WTC11 (cell line): ENCODE data around the gene PLD1.

Experiments used
- CREB1 ChIP-seq: sonication (generic); formaldehyde crosslinking; IDR thresholded peaks from 2 replicates; pipeline ENCODE4 v1.8.0; 2023; ENCODE audit warnings: mild to moderate bottlenecking, missing genetic modification reagents
- E2F1 ChIP-seq: sonication (generic); formaldehyde crosslinking; IDR thresholded peaks from 2 replicates; pipeline ENCODE4 v1.8.0; 2022; ENCODE audit warnings: mild to moderate bottlenecking, missing genetic modification reagents
- FOXK1 ChIP-seq: sonication (generic); formaldehyde crosslinking; IDR thresholded peaks from 2 replicates; pipeline ENCODE4 v1.8.0; 2022; ENCODE audit warnings: mild to moderate bottlenecking, moderate library complexity, missing genetic modification reagents
- MLX ChIP-seq: sonication (generic); formaldehyde crosslinking; IDR thresholded peaks from 2 replicates; pipeline ENCODE4 v1.8.1; 2023; ENCODE audit warnings: mild to moderate bottlenecking, missing genetic modification reagents, moderate library complexity
- SP1 ChIP-seq: sonication (generic); formaldehyde crosslinking; conservative IDR thresholded peaks from 2 replicates; pipeline ENCODE4 v1.8.1; 2022; ENCODE audit warnings: missing genetic modification reagents
- ZNF263 ChIP-seq: sonication (generic); formaldehyde crosslinking; IDR thresholded peaks from 2 replicates; pipeline ENCODE4 v1.8.1; 2022; ENCODE audit warnings: low read depth, mild to moderate bottlenecking, moderate library complexity, missing genetic modification reagents
- ZNF532 ChIP-seq: fragments of 250-450 bp; sonication (Bioruptor Pico); IDR thresholded peaks from 2 replicates; pipeline ENCODE4 v1.9.0; 2021; ENCODE audit warnings: mild to moderate bottlenecking, borderline replicate concordance
- TF ChIP-seq, protein P1 (sequence below): fragments of 200-600 bp; IDR thresholded peaks from 2 replicates; pipeline ENCODE4 v1.8.0; 2022; ENCODE audit warnings: antibody characterized with exemption
- TF ChIP-seq, protein P2 (sequence below): sonication (generic); formaldehyde crosslinking; conservative IDR thresholded peaks from 2 replicates; pipeline ENCODE4 v1.8.1; 2023; ENCODE audit warnings: mild to moderate bottlenecking, low read depth, missing genetic modification reagents, moderate library complexity
- TF ChIP-seq, protein P3 (sequence below): sonication (generic); formaldehyde crosslinking; IDR thresholded peaks from 2 replicates; pipeline ENCODE4 v1.8.0; 2023; ENCODE audit warnings: missing genetic modification reagents

- TF ChIP-seq, protein P1, sequence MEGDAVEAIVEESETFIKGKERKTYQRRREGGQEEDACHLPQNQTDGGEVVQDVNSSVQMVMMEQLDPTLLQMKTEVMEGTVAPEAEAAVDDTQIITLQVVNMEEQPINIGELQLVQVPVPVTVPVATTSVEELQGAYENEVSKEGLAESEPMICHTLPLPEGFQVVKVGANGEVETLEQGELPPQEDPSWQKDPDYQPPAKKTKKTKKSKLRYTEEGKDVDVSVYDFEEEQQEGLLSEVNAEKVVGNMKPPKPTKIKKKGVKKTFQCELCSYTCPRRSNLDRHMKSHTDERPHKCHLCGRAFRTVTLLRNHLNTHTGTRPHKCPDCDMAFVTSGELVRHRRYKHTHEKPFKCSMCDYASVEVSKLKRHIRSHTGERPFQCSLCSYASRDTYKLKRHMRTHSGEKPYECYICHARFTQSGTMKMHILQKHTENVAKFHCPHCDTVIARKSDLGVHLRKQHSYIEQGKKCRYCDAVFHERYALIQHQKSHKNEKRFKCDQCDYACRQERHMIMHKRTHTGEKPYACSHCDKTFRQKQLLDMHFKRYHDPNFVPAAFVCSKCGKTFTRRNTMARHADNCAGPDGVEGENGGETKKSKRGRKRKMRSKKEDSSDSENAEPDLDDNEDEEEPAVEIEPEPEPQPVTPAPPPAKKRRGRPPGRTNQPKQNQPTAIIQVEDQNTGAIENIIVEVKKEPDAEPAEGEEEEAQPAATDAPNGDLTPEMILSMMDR = no peak
- TF ChIP-seq, protein P2, sequence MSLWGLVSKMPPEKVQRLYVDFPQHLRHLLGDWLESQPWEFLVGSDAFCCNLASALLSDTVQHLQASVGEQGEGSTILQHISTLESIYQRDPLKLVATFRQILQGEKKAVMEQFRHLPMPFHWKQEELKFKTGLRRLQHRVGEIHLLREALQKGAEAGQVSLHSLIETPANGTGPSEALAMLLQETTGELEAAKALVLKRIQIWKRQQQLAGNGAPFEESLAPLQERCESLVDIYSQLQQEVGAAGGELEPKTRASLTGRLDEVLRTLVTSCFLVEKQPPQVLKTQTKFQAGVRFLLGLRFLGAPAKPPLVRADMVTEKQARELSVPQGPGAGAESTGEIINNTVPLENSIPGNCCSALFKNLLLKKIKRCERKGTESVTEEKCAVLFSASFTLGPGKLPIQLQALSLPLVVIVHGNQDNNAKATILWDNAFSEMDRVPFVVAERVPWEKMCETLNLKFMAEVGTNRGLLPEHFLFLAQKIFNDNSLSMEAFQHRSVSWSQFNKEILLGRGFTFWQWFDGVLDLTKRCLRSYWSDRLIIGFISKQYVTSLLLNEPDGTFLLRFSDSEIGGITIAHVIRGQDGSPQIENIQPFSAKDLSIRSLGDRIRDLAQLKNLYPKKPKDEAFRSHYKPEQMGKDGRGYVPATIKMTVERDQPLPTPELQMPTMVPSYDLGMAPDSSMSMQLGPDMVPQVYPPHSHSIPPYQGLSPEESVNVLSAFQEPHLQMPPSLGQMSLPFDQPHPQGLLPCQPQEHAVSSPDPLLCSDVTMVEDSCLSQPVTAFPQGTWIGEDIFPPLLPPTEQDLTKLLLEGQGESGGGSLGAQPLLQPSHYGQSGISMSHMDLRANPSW (CRISPR knock-in tag) = no peak
- TF ChIP-seq MLX (CRISPR knock-in tag) = no peak
- TF ChIP-seq ZNF532 (CRISPR knock-in tag) = no peak
- no peak for TF ChIP-seq FOXK1 (CRISPR knock-in tag)
- no peak for TF ChIP-seq ZNF263 (CRISPR knock-in tag)
- no peak for TF ChIP-seq E2F1
- TF ChIP-seq CREB1 (CRISPR knock-in tag) = no peak
- TF ChIP-seq, protein P3, sequence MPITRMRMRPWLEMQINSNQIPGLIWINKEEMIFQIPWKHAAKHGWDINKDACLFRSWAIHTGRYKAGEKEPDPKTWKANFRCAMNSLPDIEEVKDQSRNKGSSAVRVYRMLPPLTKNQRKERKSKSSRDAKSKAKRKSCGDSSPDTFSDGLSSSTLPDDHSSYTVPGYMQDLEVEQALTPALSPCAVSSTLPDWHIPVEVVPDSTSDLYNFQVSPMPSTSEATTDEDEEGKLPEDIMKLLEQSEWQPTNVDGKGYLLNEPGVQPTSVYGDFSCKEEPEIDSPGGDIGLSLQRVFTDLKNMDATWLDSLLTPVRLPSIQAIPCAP (CRISPR knock-in tag) = no peak
- no peak for TF ChIP-seq SP1 (CRISPR knock-in tag)
Observed at GRCh38 chr3:171842864-171843518, 32.7 kb upstream of the PLD1 start, which contains the start of gene TMEM212.
